ENCODE measurements around the gene PEMT.
"Not testable (repeated sequence)": the region's sequence is repeated elsewhere in the genome, so short reads cannot be mapped to it uniquely, and the experiment has no call there.

The PEMT gene

DNA sequence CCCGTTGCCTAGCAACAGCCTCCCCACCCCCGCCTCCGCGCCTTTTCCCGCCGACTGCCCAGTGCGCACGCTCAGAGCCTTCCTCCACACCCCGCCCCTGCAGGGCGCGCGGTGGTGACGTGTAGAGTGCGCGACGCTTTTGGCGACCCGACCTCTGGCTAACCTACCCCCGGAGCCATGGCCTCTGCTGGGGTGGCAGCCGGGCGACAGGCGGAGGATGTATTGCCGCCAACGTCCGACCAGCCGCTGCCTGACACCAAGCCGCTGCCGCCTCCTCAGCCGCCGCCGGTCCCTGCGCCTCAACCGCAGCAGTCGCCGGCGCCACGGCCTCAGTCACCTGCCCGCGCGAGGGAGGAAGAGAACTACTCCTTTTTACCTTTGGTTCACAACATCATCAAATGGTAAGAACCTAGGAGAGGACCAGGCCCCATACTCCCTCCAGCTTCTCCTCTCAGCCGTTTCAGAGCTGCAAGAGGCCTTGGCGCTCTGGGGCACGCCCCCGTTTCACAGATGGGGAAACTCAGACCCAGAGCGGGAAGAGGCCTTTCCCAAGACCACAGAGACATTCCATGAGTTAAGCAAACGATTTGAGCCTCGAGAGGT, 114.5 kb downstream of the PEMT start, which contains the start of gene MED9:
MED9 (plus strand) TSS at position 136 of the 603 bp plus-strand sequence; CDS start at position 178, 42 bp downstream.
- DNase-seq: peak; percentile 96

DNA sequence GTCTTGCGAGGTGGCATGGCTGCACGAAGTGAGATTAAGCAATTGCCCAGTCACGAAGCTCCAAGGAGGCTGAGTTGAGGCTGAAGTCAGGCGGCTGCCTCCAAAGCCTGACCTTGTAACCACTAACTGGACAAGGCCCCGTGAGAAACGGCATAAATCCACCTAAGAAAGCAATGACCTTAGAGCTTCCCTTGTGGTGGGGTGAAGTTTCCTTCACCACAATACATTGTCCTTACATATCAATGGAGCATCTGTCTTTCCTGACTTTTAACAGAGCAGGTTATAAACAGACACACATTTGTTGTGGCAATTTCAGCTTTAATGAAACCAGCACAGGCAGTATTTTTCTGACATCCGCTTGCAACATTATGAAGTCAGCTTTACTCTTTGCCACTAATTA, 117.2 kb downstream of the PEMT start:
- no peak for DNase-seq

DNA sequence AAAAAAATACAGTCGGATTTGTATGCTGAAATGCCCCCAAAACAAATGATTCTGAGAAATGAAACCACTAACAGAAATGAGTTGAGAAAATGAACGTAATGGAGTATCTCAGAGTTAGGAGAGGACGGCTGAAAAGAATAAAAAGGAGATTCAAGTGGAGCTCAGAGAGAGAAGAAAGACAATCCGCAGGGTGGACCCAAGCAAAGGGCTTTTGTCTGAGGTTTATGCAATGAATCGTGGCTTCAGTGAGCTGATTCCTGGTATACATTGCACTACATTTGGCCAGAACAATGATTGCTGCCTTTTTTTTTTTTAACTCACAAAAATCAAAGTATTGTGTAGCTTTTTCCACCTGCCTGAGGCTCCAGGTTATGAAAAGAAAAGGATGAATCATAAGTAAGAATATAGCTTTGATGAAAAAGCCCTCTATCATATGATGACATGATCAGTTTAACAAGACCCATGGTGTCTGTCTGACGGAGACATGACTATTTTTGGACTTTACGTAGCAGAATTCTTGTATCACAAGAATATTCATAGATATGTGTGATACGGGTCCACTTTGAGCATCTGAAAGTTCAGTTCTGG, 119.1 kb downstream of the PEMT start:
- DNase-seq: no peak

DNA sequence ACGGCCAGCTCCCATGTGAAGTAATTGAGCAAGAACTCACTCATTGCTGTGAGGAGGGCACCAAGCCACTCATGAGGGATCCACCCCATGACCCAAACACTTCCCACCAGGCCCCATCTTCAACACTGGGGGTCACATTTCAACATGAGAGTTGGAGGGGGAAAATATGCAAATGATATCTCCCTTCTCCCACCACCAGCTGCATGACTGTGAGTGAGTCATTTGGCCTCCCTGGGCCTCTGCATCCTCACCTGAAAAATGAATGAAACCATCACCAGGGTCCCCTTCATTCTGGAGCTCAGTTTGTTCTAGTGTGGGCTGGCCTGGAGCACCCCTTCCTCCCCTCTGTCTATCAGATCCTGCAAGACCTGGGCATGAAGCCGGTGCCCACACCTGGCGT, 121.5 kb downstream of the PEMT start:
- DNase-seq: no peak

DNA sequence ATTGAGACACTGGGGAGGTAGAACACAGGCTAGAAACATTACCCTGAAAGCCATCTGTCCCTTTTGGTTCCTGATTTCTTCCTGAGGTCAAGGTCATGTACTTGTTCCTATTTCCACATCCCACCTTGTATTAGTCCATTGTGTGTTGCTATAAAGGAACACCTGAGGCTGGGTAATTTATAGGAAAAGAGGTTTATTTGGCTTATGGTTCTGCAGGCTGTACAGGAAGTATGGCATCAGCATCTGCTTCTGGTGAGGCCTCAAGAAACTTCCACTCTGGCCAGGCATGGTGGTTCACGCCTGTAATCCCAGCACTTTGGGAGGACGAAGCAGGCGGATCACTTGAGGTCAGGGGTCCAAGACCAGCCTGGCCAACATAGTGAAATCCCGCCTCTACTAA, 122.2 kb downstream of the PEMT start:
- no peak for DNase-seq

DNA sequence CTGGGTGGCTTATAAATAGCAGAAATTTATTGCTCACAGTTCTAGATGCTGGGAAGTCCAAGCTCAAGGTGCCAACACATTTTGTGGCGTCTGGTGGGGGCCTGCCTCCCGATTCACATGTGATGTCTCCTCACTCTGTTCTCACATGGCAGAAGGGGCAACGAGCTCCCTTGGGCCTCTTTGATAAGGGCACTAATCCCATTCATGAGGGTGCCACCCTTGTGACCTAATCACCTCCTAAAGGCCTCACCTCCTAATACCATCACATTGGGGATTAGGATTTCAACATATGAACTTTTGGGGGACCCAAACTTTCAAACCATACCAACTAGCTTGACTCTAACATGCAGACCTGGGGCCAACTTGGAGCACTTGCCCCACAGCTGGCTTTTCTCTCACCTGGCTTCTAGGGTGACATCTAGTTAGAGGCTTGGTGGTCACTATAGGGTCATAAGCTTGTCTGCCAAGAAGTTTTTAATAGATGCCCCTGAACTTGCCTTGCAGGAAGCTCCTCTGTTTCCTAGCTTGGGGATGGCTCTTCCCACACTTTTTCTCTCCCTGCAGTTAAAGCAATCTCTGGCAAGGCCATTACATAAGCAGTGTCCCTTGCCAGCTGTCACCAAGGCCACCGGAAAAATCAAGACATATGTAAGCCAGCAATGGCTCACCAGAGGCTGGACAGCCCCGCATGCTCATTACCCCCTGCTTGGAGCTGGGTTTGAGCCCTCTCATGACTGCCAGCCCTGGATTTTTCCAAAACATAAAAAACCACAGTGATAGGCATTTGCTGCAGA, 123.1 kb downstream of the PEMT start:
- DNase-seq: no peak

DNA sequence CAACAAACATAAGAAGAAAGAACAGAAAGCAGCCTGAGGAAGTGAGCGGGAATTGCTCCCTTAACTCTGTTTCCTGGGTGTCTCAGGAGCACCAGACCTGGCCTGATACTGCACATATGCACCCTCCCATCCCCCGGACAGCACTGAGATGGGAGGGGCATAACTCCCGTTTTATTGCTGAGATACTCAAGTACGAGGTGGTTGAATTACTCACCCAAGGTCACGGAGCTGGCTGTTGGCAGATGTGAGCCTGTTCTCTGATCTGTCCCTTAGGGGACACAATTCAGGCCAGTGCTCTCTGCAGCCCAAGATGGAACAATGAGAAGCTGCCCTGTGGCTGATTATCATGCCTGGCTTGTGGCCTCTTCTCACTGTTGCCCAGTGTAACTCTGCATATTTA, 123.8 kb downstream of the PEMT start:
- DNase-seq: no peak

DNA sequence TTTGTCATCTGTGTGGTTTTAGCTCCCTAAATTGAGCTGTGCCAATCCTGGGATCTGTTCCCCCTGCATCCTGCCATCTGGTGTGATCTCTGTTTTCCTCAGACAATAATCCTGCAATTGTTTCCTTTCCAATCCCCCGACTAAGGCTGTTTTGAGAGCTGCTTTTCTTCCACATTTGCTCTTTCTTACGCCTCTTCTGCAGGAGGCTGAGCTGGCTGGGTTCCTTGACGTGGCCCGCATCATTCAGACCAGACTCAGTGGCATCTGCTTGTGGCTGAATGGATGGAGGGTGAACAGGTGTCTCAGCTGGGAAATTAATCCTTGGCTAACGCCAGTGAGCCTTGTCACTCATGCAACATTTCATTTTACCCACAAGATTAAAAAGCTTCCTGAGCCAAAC, 124.5 kb downstream of the PEMT start:
- DNase-seq: no peak

DNA sequence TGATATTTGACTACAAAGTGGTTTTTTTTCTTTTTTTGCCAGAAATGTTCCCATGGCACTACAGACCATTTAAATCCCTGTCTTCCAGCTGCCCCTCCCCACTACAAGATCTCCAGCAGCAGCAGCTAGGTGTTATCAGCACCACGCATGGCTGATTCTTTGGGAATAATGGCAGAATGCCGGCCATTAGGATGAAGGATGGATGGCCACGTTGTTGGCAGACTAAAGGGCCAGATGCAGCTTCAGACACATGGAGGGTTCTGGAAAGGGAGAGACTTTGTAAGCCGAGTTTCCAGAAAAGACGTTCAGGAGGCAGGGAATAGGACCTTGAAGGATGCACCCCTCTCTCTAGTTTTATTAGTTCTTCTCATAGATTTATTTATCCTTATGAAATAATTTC, 125.0 kb downstream of the PEMT start:
- DNase-seq: no peak

DNA sequence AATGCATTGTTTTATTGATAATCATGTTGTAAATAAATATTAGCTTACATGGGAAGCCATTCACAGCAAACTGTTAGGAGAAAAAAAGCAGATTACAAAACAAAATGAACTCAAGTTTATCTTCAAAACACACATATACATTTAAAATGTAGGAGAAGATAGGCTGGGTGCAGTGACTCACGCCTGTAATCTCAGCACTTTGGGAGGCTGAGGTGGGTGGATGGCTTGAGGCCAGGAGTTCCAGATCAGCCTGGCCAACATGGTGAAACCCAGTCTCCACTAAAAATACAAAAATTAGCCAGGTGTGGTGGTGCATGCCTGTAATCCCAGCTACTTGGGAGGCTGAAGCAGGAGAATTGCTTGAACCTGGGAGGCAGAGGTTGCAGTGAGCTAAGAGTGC, 125.6 kb downstream of the PEMT start:
- not testable (repeated sequence) for DNase-seq

DNA sequence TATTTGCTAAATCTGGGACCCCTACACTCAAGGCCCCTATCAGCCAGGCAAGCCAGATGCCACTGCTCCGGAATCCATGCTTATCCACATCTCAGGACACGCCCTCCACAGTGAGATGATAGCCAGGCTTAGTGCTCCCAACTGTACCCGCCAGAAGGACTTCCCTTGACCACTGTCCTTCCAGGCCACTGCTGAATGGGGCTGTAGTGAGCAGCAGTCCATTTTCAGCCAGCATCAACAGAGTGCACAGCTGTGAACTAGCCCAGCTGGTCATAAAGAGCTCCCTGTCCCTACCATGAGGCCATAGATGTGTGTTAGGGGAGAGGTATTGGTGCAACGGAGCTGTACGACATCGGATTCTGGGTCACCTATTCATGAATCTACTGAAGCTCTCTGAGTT, 127.7 kb downstream of the PEMT start:
- DNase-seq: no peak

DNA sequence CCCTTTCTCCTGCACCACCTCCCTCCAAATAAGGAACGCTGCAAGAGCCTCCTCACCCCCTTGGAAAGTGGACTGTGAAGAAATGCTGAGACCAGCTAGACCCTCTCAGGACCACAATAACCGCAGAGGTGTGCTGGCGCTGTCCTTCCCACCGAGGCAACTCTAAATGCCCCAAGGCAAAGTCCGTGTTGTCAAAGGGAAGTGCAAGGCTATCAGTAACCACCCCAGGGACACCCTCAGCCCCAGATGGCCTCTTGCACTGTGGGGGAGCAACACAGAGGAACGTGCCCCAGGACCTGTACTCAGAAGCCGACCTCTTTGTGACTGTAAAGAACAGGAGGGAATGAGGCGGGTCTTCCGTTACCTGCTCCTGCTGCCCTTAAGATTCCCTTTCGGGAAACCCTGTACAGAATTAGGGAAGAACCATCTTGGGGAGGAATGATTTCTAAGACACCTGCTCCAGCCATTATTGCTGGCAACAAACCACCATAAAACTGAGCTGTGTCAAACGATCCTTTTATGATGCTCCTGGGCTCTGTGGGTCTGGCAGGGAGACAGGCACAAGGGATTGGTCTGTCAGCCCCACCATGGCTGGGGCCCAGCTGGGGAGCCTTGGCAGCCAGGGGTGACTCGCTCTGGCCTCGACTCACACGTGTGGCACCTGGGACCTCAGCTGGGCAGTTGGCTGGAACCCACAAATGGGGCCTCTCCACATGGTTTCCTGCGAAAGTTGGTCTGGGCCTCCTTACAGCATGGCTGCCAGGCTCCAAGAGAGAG, 129.3 kb downstream of the PEMT start:
- DNase-seq: no peak

DNA sequence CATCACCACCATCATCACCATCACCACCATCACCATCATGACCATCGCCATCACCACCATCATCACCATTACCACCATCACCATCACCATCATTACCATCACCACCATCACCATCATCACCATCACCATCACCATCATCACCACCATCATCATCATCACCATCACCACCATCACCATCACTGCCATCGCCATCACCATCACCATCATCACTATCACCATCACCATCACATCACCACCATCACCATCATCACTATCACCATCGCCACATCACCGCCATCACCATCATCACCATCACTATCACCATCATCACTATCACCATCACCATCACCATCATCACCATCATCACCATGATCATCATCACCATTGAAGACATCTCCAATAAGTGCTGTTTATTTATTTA, 131.5 kb downstream of the PEMT start:
- DNase-seq: no peak

DNA sequence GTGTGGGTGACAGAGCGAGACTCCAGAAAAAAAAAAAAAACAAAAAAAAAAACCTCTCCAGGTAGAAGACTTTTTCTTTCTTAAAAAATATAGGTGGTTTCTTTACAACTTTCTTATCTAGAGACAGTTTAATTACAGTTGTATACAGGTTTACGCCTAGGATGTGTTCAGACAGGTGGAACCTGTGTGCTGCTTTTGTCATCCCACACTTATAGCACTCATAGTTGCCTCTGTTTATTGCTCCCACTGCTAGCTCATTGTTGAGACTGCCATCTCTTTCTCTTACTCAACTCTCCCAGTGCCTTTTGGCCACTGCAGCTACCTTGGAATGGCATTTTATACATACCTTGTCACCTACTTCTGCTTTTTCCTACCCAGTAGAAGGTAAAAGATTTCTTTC, 133.8 kb downstream of the PEMT start:
- no peak for DNase-seq

DNA sequence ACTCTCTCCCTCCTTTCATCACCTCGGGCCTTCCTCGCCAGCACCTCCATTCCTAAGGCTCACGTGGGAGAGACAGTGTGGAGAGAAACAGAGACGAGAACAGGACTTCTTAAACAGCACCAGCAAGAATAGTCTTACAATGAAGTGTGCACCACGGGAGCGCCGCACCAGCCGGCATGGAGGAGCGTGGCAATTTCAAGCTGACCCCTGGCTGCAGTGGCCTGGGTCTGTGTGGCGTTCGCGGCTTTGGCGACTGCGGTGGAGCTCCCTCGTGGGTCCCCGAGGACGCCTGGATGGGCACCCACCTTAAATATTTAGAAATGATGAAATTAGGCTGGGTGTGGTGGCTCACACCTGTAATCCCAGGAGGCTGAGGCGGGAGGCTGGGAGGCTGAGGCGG, 135.3 kb downstream of the PEMT start:
- DNase-seq: no peak

Measured in femur (tissue), 1 donor.